Liver (tissue), 3 donors: Measurements from ENCODE around the gene PLEKHA6.

ENCODE experiments used
- CTCF ChIP-seq: fragments of 150-350 bp; IDR thresholded peaks from 2 replicates; pipeline ENCODE4 v1.5.1; 2017; ENCODE audit warnings: improper control_type of control experiment, low read depth, low read length; ENCODE audit not compliant: missing input control
- REST ChIP-seq: IDR thresholded peaks from 2 replicates; pipeline ENCODE4 v1.6.1; 2016; ENCODE audit warnings: antibody characterized with exemption, mild to moderate bottlenecking
- TAF1 ChIP-seq: conservative IDR thresholded peaks from 2 replicates; pipeline ENCODE4 v1.6.1; 2016; ENCODE audit warnings: antibody characterized with exemption, mild to moderate bottlenecking
- TF ChIP-seq, protein P1 (sequence below): IDR thresholded peaks from 2 replicates; pipeline ENCODE4 v1.6.1; 2016; ENCODE audit warnings: antibody characterized with exemption
- donor health status: healthy.
- donor health status: healthy.

DNA sequence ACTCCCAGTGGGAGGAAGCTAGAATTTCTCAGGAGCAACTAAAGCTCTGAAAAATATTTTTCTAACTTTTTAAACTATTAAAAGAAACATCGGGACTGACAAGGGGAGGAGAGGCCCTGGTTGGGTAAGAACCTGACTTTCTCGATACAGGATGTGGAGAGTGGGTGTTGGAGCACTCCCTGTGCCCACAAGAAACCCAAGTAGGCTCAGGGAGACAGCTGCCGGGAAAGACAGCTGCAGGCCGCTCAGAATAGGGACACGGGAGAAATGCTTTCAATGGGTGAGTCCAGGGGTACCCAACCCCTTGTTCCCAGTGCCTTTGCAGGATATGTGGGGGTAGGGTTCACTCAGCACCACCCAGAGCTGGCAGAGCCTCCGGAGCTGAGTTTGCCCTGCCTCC lies 43.6 kb downstream of the PLEKHA6 start:
- TF ChIP-seq, protein P1, sequence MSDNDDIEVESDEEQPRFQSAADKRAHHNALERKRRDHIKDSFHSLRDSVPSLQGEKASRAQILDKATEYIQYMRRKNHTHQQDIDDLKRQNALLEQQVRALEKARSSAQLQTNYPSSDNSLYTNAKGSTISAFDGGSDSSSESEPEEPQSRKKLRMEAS, result no peak
- TF ChIP-seq TAF1, result no peak
- no peak for TF ChIP-seq CTCF
- no peak for TF ChIP-seq REST
